ENCODE data around the gene CYB561.

The CYB561 gene

DNA sequence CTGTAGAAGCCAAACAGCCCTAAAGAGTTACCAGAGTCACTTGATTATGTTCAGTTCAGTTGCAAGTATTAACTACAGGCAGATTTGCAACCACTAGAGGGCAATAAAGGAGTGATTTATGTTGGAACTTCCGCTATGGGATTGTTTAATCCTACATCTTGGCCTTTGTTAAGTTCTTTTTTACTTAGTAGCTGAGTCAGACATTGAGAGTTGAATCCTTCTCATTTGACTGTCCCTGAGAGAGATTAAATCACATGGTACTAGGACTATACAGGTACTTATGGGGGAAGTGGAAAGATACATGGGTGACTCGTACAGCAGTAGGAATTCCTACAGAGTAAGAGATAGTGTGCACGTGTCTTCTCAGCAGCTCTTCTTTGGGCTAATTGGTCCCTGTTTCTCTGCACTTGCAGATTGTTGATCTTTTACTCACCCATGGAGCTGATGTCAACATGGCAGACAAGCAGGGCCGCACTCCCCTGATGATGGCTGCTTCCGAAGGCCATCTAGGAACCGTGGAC lies 40.3 kb downstream of the CYB561 start:
- DNase-seq = peak; percentile 38 to 63

DNA sequence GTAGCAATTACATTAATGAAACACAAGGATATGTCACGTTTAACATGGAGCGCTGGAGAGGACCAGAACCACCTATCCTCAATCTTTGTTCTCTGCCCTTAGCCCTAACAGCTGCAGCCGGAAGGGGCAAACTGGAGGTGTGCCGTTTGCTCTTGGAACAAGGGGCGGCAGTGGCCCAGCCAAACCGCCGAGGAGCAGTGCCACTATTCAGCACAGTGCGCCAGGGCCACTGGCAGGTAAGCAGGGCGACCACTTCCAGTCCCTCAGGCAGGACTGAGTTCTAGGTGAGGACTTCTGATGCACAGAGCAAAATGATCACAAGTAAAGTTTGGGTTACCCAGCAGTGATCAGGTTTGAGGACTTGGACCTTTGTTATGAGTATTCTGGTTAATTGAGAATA lies 41.1 kb downstream of the CYB561 start:
- no peak for DNase-seq

DNA sequence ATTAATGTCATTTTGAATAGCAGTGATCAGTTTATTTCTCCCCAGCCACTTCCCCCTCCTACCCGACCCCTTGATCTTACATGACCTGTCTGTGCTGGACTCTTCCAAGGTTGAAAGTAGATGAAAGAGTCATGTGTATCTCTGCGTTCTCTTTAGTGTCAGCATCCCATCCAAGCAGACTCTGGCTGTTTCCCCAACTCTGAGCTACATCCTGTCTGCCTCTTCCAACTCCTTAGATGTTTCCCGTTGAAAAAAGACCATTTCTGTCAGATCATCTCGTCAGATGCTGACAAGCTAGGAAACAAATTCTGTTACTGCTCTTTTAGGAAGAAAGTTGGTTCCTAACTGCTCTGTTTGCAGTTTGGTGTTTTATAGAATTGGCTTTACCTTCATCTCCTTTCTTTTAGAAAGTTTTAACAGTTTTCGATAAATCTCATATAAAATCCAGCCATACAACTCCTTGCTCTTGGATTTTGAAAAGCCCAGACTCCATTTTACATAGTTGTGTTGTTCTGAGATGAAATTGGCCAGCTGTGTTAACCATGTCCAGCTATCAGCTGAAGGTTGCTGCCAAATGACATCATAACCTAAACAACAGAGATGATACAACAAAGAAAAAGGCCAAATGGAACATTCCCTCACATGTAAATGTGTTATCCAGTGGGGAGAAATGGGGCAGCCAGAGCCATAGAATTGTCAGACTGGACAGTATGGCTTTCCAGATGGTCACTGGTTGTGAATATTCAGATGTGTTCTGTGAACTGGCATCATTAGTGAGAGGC lies 43.5 kb downstream of the CYB561 start:
- DNase-seq = no peak

DNA sequence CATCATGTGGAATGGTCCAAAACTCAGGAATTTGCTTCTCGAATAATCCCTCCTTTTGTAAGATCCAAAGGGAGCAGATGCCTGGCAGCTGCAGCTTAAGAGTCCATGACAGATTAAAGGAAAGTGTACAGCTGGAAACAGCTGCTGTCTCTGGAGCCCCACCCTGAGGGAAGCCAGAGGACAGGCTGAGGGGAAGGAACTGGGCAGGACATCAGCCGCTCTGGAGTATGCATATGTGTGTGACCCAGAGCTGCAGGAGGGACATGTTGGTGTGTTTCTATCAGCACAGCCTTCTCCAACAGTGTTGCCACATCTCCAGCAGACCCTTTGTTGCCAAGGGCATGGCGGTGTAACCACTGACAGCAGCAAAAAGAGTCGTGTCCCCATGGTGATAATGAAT lies 46.2 kb downstream of the CYB561 start:
- DNase-seq = no peak

DNA sequence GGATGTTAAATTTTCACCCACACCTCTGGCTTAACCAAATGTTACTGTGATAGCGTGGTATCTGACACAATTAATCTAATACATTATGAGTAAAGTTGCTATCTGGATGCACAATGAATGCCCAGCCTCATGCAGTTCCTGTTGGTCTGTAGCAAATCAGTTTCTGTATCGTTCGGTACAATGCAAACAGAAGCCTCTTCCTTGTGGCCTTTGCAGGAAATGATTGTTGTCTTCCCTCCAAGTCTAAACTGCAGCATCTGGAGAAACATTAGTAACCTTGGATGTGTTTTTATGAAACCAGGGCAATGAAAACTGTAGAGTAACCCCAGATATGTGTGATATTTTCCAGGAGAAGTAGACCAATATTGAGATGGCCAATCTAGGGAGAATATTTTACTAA lies 46.8 kb downstream of the CYB561 start:
- DNase-seq = no peak

DNA sequence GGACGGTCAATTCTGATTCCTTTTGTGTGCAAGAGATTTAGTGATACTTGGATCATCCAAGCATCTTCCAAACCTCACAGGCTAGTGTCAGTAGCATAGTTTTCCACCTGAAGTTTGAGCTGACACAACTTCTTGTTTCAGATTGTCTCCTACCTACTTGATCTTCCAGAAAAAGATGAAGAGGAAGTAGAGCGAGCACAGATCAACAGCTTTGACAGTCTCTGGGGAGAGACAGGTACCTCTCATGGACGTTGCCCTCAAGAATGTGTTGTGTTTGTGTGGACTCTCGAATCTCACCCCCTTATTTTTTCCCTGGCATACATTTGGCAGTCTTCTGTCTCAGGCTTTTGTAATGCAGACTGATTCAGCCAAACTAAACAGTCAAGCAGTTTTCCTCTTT lies 47.4 kb downstream of the CYB561 start:
- no peak for DNase-seq

DNA sequence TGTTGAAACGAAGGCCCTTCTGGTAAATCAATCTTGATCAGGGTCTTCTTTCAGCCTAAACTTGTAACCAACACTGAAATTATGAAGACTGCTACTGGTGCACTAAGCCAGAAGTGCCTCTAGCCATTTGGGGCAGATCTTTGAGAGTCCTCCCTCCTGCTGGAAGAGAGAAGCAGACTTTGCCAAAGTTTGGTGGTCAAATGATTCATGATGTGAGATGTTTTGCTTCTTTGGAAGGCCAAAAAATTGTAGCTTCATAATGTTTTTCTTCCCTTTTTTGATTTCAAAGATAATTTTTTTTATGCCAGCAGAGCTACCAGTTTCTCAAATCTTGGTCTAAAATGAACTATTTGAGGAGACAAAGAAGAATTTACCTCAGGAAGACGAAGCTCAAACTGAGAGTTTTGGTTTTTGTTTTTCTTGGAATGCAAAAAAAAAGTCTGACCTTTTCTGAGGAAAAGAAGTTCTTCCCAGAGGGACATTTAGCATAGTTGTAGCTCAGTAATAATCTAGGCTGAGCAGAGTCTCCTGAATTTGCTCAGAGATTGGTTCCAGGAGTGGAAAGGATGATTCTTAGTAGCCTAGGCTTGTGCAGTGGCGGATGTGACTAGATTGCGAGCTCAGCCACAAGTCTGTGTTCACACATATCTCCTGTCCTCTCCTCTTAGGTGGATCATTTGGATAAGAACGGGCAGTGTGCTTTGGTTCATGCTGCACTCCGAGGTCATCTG lies 50.9 kb downstream of the CYB561 start:
- DNase-seq = no peak

DNA sequence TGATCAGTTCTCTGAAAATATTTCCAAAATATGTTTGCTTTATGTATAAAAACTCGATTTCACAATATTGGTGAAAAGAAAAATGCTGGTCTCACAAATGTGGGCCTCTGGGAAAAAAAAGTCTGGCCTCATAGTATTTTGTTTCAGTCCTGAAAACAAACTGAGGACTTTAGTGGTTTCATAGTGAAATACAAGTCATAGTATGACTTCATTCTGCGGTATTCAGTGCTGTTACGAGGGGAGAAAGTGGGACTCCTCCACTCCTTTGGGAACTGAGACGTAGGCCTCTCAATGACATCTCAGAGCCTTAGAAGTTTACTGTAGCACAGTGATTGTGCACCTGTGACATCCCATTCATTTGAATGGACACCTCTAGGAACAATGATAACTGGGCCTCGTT lies 56.0 kb downstream of the CYB561 start:
- no peak for DNase-seq

DNA sequence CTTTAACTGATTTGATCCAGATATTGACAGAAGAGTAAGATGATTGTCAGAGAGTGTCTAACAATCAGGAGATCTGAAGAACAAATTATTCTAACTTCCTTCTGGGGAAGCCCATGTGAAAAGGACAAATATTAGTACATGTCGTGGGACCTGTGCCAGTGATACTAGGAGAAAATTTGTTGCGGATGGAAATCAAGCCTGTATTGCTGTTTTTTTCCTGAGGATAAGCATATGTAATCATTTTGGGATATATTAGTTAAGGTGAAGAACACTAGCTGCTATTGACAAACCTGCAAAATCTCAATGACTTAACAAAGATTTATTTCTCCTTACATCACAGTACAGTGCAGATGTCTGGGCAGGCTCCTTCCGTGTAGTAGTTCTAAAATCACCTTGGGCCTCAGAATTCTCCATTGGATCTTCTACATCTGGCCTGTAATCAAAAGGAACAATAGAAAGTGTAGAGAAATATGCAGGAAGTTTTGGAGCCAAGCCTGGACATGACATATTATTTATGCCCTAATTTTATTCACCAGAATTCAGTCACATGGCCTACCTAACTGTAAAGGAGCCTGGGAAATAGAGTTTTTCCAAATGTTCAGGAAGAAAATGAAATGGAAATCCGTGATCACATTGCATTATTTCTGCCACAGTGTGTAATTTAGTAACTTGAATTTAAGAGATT lies 58.3 kb downstream of the CYB561 start:
- DNase-seq = no peak

DNA sequence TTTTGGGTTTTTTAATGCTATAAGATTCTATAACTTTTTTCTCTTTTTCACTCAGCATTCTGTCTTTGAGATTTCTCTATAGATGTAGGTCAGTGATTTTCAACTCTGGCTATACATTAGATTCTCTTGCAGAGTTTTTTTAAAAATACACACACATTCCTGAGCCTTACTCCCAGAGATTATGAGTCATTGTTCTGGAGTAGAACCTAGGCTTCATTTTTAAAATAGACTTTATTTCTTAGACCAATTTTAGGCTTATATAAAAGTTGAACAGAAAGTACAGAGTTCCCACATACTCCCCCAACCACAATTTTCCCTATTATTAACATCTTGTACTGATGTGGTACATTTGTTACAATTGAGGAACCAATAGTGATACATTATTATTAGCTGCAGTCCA lies 63.3 kb downstream of the CYB561 start:
- no peak for DNase-seq
